ENCODE results near the gene DYNAP. TPM values are rescaled to one million over a fixed set of nuclear protein-coding genes. Genes with fewer than 3 reads are reported as not detected.

The DYNAP gene
- total RNA-seq, 1 experiment from 2014 or later, result not detected

GRCh38 chr18:54613174-54613573, 22.1 kb downstream of the DYNAP start:
- Histone ChIP-seq H3K9me3 (ENCODE audit: low read length) (no peaks in the 10 kb centered on the region), H3K9ac (ENCODE audit: low read length) (no peak overlapping the region), H3K79me2 (ENCODE audit: low read length) (no peaks in the 10 kb centered on the region), H3K9me2 (replicated peaks; ENCODE audit: insufficient read depth, low read length) (no peaks in the 10 kb centered on the region), H3K4me3 (ENCODE audit: low read length) (no peak overlapping the region), H3K27ac (ENCODE audit: low read length) (no peak overlapping the region), H2AFZ (ENCODE audit: low read length) (no peak overlapping the region), H3K27me3 (ENCODE audit: low read length) (no peaks in the 10 kb centered on the region), H3K4me1 (ENCODE audit: low read length) (peaks cover 11% of the 10 kb centered on the region), H3K4me2 (ENCODE audit: low read depth, low read length, poor library complexity, severe bottlenecking) (no peak overlapping the region), H4K20me1 (ENCODE audit: insufficient read depth, low read depth, low read length) (no peaks in the 10 kb centered on the region), H3K36me3 (ENCODE audit: insufficient read depth, low read length) (no peaks in the 10 kb centered on the region)
- no peak for DNase-seq

GRCh38 chr18:54616220-54616848, 25.3 kb downstream of the DYNAP start:
- Histone ChIP-seq H3K36me3 (ENCODE audit: insufficient read depth, low read length) (no peaks in the 10 kb centered on the region), H3K4me1 (ENCODE audit: low read length) (peaks cover 9% of the 10 kb centered on the region), H3K27me3 (ENCODE audit: low read length) (no peaks in the 10 kb centered on the region), H2AFZ (ENCODE audit: low read length) (peak overlapping the region; percentile 48), H3K9me3 (ENCODE audit: low read length) (no peaks in the 10 kb centered on the region), H3K4me2 (ENCODE audit: low read depth, low read length, poor library complexity, severe bottlenecking) (no peak overlapping the region), H3K9ac (ENCODE audit: low read length) (no peak overlapping the region), H3K9me2 (replicated peaks; ENCODE audit: insufficient read depth, low read length) (no peaks in the 10 kb centered on the region), H3K4me3 (ENCODE audit: low read length) (no peak overlapping the region), H3K27ac (ENCODE audit: low read length) (no peak overlapping the region), H4K20me1 (ENCODE audit: insufficient read depth, low read depth, low read length) (no peaks in the 10 kb centered on the region), H3K79me2 (ENCODE audit: low read length) (no peaks in the 10 kb centered on the region)
- no peak for DNase-seq

GRCh38 chr18:54622084-54622483, 31.0 kb downstream of the DYNAP start:
- DNase-seq, result no peak
- Histone ChIP-seq H4K20me1 (ENCODE audit: insufficient read depth, low read depth, low read length) (no peaks in the 10 kb centered on the region), H3K79me2 (ENCODE audit: low read length) (no peaks in the 10 kb centered on the region), H3K27me3 (ENCODE audit: low read length) (no peaks in the 10 kb centered on the region; the same call in 1 of the 2 replicates), H3K4me1 (ENCODE audit: low read length) (no peaks in the 10 kb centered on the region), H3K9me2 (replicated peaks; ENCODE audit: insufficient read depth, low read length) (no peaks in the 10 kb centered on the region), H2AFZ (ENCODE audit: low read length) (no peak overlapping the region), H3K36me3 (ENCODE audit: insufficient read depth, low read length) (no peaks in the 10 kb centered on the region), H3K4me3 (ENCODE audit: low read length) (no peak overlapping the region), H3K4me2 (ENCODE audit: low read depth, low read length, poor library complexity, severe bottlenecking) (no peak overlapping the region), H3K27ac (ENCODE audit: low read length) (no peak overlapping the region), H3K9me3 (ENCODE audit: low read length) (no peaks in the 10 kb centered on the region), H3K9ac (ENCODE audit: low read length) (no peak overlapping the region)

- Histone ChIP-seq H2AFZ (ENCODE audit: low read length) (no peak overlapping the region), H3K9me3 (ENCODE audit: low read length) (no peaks in the 10 kb centered on the region), H3K9me2 (replicated peaks; ENCODE audit: insufficient read depth, low read length) (no peaks in the 10 kb centered on the region), H3K27ac (ENCODE audit: low read length) (no peak overlapping the region), H3K9ac (ENCODE audit: low read length) (no peak overlapping the region), H3K79me2 (ENCODE audit: low read length) (no peaks in the 10 kb centered on the region), H3K27me3 (ENCODE audit: low read length) (no peaks in the 10 kb centered on the region; the same call in 1 of the 2 replicates), H4K20me1 (ENCODE audit: insufficient read depth, low read depth, low read length) (no peaks in the 10 kb centered on the region), H3K4me1 (ENCODE audit: low read length) (peaks cover 10% of the 10 kb centered on the region), H3K4me2 (ENCODE audit: low read depth, low read length, poor library complexity, severe bottlenecking) (no peak overlapping the region), H3K36me3 (ENCODE audit: insufficient read depth, low read length) (no peaks in the 10 kb centered on the region), H3K4me3 (ENCODE audit: low read length) (no peak overlapping the region)
- DNase-seq, result no peak
Observed at GRCh38 chr18:54626779-54627178, 35.7 kb downstream of the DYNAP start.

- Histone ChIP-seq H3K27ac (ENCODE audit: low read length) (no peak overlapping the region), H4K20me1 (ENCODE audit: insufficient read depth, low read depth, low read length) (no peaks in the 10 kb centered on the region), H3K36me3 (ENCODE audit: insufficient read depth, low read length) (no peaks in the 10 kb centered on the region), H3K9ac (ENCODE audit: low read length) (no peak overlapping the region), H3K4me1 (ENCODE audit: low read length) (peaks cover 10% of the 10 kb centered on the region), H3K27me3 (ENCODE audit: low read length) (no peaks in the 10 kb centered on the region; the same call in 1 of the 2 replicates), H3K4me2 (ENCODE audit: low read depth, low read length, poor library complexity, severe bottlenecking) (no peak overlapping the region), H3K9me3 (ENCODE audit: low read length) (no peaks in the 10 kb centered on the region), H3K4me3 (ENCODE audit: low read length) (no peak overlapping the region), H3K79me2 (ENCODE audit: low read length) (no peaks in the 10 kb centered on the region), H3K9me2 (replicated peaks; ENCODE audit: insufficient read depth, low read length) (no peaks in the 10 kb centered on the region), H2AFZ (ENCODE audit: low read length) (no peak overlapping the region)
- DNase-seq, result no peak
Observed at GRCh38 chr18:54630963-54631362, 39.9 kb downstream of the DYNAP start.

- H3K27ac ChIP-seq (ENCODE audit: low read length), result no peak overlapping the region
- H3K4me1 ChIP-seq (ENCODE audit: low read length), result no peaks in the 10 kb centered on the region
- H3K36me3 ChIP-seq (ENCODE audit: insufficient read depth, low read length), result no peaks in the 10 kb centered on the region
- H3K4me3 ChIP-seq (ENCODE audit: low read length), result no peak overlapping the region
- no peak overlapping the region for H3K9ac ChIP-seq (ENCODE audit: low read length)
- no peaks in the 10 kb centered on the region for H3K79me2 ChIP-seq (ENCODE audit: low read length)
- H3K27me3 ChIP-seq (ENCODE audit: low read length), result no peaks in the 10 kb centered on the region
- H2AFZ ChIP-seq (ENCODE audit: low read length), result no peak overlapping the region
- H3K9me3 ChIP-seq (ENCODE audit: low read length), result no peaks in the 10 kb centered on the region
- H4K20me1 ChIP-seq (ENCODE audit: insufficient read depth, low read depth, low read length), result no peaks in the 10 kb centered on the region
- no peak for DNase-seq
- no peaks in the 10 kb centered on the region for H3K9me2 ChIP-seq (replicated peaks; ENCODE audit: insufficient read depth, low read length)
- H3K4me2 ChIP-seq (ENCODE audit: low read depth, low read length, poor library complexity, severe bottlenecking), result no peak overlapping the region
Observed at GRCh38 chr18:54636217-54636616, 45.2 kb downstream of the DYNAP start.

GRCh38 chr18:54641734-54642133, 50.7 kb downstream of the DYNAP start:
- no peak overlapping the region for H3K27ac ChIP-seq (ENCODE audit: low read length)
- H3K36me3 ChIP-seq (ENCODE audit: insufficient read depth, low read length), result no peaks in the 10 kb centered on the region
- H4K20me1 ChIP-seq (ENCODE audit: insufficient read depth, low read depth, low read length), result no peaks in the 10 kb centered on the region
- no peaks in the 10 kb centered on the region for H3K79me2 ChIP-seq (ENCODE audit: low read length)
- H2AFZ ChIP-seq (ENCODE audit: low read length), result no peak overlapping the region
- H3K9me2 ChIP-seq (replicated peaks; ENCODE audit: insufficient read depth, low read length), result no peaks in the 10 kb centered on the region
- DNase-seq, result no peak
- H3K27me3 ChIP-seq (ENCODE audit: low read length), result no peaks in the 10 kb centered on the region
- peaks cover 7% of the 10 kb centered on the region for H3K4me1 ChIP-seq (ENCODE audit: low read length)
- no peaks in the 10 kb centered on the region for H3K9me3 ChIP-seq (ENCODE audit: low read length)
- H3K4me3 ChIP-seq (ENCODE audit: low read length), result no peak overlapping the region
- no peak overlapping the region for H3K4me2 ChIP-seq (ENCODE audit: low read depth, low read length, poor library complexity, severe bottlenecking)
- no peak overlapping the region for H3K9ac ChIP-seq (ENCODE audit: low read length)

- H3K4me2 ChIP-seq (ENCODE audit: low read depth, low read length, poor library complexity, severe bottlenecking), result no peak overlapping the region
- DNase-seq, result peak; percentile 79
- no peaks in the 10 kb centered on the region for H3K9me2 ChIP-seq (replicated peaks; ENCODE audit: insufficient read depth, low read length)
- H3K9ac ChIP-seq (ENCODE audit: low read length), result no peak overlapping the region
- no peaks in the 10 kb centered on the region for H4K20me1 ChIP-seq (ENCODE audit: insufficient read depth, low read depth, low read length)
- H2AFZ ChIP-seq (ENCODE audit: low read length), result no peak overlapping the region
- H3K27me3 ChIP-seq (ENCODE audit: low read length), result no peaks in the 10 kb centered on the region
- peaks cover 7% of the 10 kb centered on the region for H3K4me1 ChIP-seq (ENCODE audit: low read length)
- no peaks in the 10 kb centered on the region for H3K36me3 ChIP-seq (ENCODE audit: insufficient read depth, low read length)
- no peak overlapping the region for H3K4me3 ChIP-seq (ENCODE audit: low read length)
- H3K27ac ChIP-seq (ENCODE audit: low read length), result no peak overlapping the region
- no peaks in the 10 kb centered on the region for H3K9me3 ChIP-seq (ENCODE audit: low read length)
- no peaks in the 10 kb centered on the region for H3K79me2 ChIP-seq (ENCODE audit: low read length)
Observed at GRCh38 chr18:54647176-54647575, 56.1 kb downstream of the DYNAP start.

All from Karpas-422 (cell line).